Mesendoderm (in vitro differentiated cells): ENCODE measurements around the gene OSBPL10.
"Not testable (repeated sequence)": the region's sequence is repeated elsewhere in the genome, so short reads cannot be mapped to it uniquely, and the experiment has no call there.

ENCODE experiments used
- DNase-seq: peaks from one replicate; pipeline ENCODE4 v3.0.0; 2013
- H2AK5ac ChIP-seq: 2 replicates; pipeline ENCODE4 v1.6.1; 2013; ENCODE audit warnings: low read length, inconsistent platforms
- H2BK120ac ChIP-seq: 2 replicates; pipeline ENCODE4 v1.6.1; 2013; ENCODE audit warnings: low read depth, mild to moderate bottlenecking, low read length, moderate library complexity, mixed read lengths
- H2BK15ac ChIP-seq: replicated peaks from 2 replicates; pipeline ENCODE4 v1.6.1; 2013; ENCODE audit warnings: low read depth, mild to moderate bottlenecking, moderate library complexity
- H2BK5ac ChIP-seq: 2 replicates; pipeline ENCODE4 v1.6.1; 2013; ENCODE audit warnings: low read length, inconsistent platforms
- H3K18ac ChIP-seq: 2 replicates; pipeline ENCODE4 v1.6.1; 2013; ENCODE audit warnings: mild to moderate bottlenecking, low read length, mixed read lengths
- H3K23ac ChIP-seq: one replicate; pipeline ENCODE4 v1.6.1; 2013; ENCODE audit warnings: low read length
- H3K27ac ChIP-seq: 2 replicates; pipeline ENCODE4 v1.5.1; 2013; ENCODE audit warnings: low read depth, mild to moderate bottlenecking, inconsistent platforms, low read length, moderate library complexity
- H3K27me3 ChIP-seq: 2 replicates; pipeline ENCODE4 v1.6.1; 2013; ENCODE audit warnings: low read length, control low read depth, mild to moderate bottlenecking, inconsistent platforms; ENCODE audit not compliant: insufficient read depth, poor library complexity
- H3K36me3 ChIP-seq: 2 replicates; pipeline ENCODE4 v1.6.1; 2013; ENCODE audit warnings: low read length, inconsistent platforms; ENCODE audit not compliant: control insufficient read depth, insufficient read depth
- H3K4ac ChIP-seq: one replicate; pipeline ENCODE4 v1.6.1; 2013; ENCODE audit warnings: low read depth, mild to moderate bottlenecking, low read length, moderate library complexity
- H3K4me1 ChIP-seq: 2 replicates; pipeline ENCODE4 v1.6.1; 2013; ENCODE audit warnings: low read depth, low read length, inconsistent platforms; ENCODE audit not compliant: control insufficient read depth
- H3K4me2 ChIP-seq: 2 replicates; pipeline ENCODE4 v1.6.1; 2013; ENCODE audit warnings: low read length
- H3K4me3 ChIP-seq: 2 replicates; pipeline ENCODE4 v1.5.1; 2013; ENCODE audit warnings: mild to moderate bottlenecking, low read length
- H3K56ac ChIP-seq: one replicate; pipeline ENCODE4 v1.6.1; 2013; ENCODE audit warnings: low read length
- H3K79me1 ChIP-seq: 2 replicates; pipeline ENCODE4 v1.6.1; 2013; ENCODE audit warnings: low read length, inconsistent platforms
- H3K79me2 ChIP-seq: 2 replicates; pipeline ENCODE4 v1.6.1; 2013; ENCODE audit warnings: mild to moderate bottlenecking, low read length; ENCODE audit not compliant: control insufficient read depth, insufficient read depth
- H3K9ac ChIP-seq: 2 replicates; pipeline ENCODE4 v1.6.1; 2013; ENCODE audit warnings: low read length, inconsistent platforms
- H4K5ac ChIP-seq: one replicate; pipeline ENCODE4 v1.6.1; 2013; ENCODE audit warnings: low read length
- H4K8ac ChIP-seq: one replicate; pipeline ENCODE4 v1.6.1; 2013; ENCODE audit warnings: low read depth, mild to moderate bottlenecking, control low read depth, low read length, moderate library complexity
- whole genome bisulfite sequencing: extraction: QIAGEN DNeasy Blood & Tissue Kit; methylation state at CpG from one replicate; pipeline ENCODE4 v1.1.7; 2013; ENCODE audit warnings: low lambda C conversion rate, missing lambda C conversion rate; ENCODE audit not compliant: insufficient coverage; ENCODE audit errors: extremely low coverage; 5-methylcytosine and 5-hydroxymethylcytosine counted together

Gene OSBPL10

DNA sequence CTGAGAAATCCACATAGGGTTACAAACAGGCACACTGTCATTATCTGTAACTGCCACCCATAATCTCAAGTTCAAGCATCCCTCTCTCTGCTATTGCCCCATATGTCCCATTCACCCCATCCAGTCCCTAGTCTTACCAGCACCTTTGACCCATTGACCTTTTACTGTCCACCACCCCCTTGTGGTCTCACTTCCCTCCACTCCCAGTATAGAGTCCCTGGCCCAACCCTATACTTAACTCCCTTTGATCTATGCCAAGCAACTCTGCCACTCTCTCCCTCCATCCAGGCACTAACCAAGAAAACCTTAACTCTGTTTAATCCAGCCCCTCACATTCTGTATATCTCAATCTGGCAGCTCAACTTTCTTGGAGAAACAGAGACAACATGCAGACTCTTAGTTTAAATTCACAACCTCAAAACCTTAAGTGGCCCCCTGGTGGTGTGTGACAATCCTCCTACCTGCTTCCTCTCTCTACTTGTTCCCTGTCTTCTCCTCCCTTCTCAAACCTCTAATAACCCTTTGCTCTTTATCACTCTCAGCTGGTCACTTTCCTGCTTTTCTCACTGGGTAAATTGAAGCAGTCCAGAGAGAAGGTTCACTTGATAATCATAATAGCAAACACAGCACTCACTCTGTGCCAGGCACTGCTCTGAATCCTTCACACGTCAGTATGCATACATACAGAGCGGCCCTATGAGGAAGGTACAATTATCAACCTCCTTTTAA, 285.6 kb downstream of the OSBPL10 start:
- no peak overlapping the region for H2BK120ac ChIP-seq
- no peak overlapping the region for H3K4me3 ChIP-seq
- H3K4ac ChIP-seq = no peak overlapping the region
- no peaks in the 10 kb centered on the region for H3K79me2 ChIP-seq
- WGBS = no CpG with 5 or more reads among the region's 2 CpGs
- H3K9ac ChIP-seq = no peak overlapping the region
- H3K36me3 ChIP-seq = no peaks in the 10 kb centered on the region
- peak overlapping the region; percentile 35 for H3K27ac ChIP-seq
- no peak overlapping the region for H4K5ac ChIP-seq
- peak overlapping the region; percentile 68 for H3K56ac ChIP-seq
- H3K4me2 ChIP-seq = no peak overlapping the region
- no peaks in the 10 kb centered on the region for H3K79me1 ChIP-seq
- H2BK5ac ChIP-seq = peak overlapping the region; percentile 48
- H3K4me1 ChIP-seq = peaks cover 9% of the 10 kb centered on the region
- no peak overlapping the region for H3K23ac ChIP-seq
- peak; percentile 92 for DNase-seq
- H2BK15ac ChIP-seq = no peak overlapping the region
- H3K18ac ChIP-seq = no peak overlapping the region
- H2AK5ac ChIP-seq = peak overlapping the region; percentile 56
- H4K8ac ChIP-seq = no peak overlapping the region
- no peaks in the 10 kb centered on the region for H3K27me3 ChIP-seq

- H3K79me1 ChIP-seq = no peaks in the 10 kb centered on the region
- no peaks in the 10 kb centered on the region for H3K27me3 ChIP-seq
- H3K27ac ChIP-seq = no peak overlapping the region
- no peak overlapping the region for H2BK120ac ChIP-seq
- H3K4ac ChIP-seq = no peak overlapping the region
- H3K79me2 ChIP-seq = no peaks in the 10 kb centered on the region
- H2BK15ac ChIP-seq = no peak overlapping the region
- peaks cover 9% of the 10 kb centered on the region for H3K4me1 ChIP-seq
- no CpG with 5 or more reads among the region's 5 CpGs for WGBS
- no peak overlapping the region for H3K4me2 ChIP-seq
- DNase-seq = no peak
- no peak overlapping the region for H3K4me3 ChIP-seq
- no peak overlapping the region for H2BK5ac ChIP-seq
- H3K9ac ChIP-seq = no peak overlapping the region
- H3K36me3 ChIP-seq = no peaks in the 10 kb centered on the region
- no peak overlapping the region for H4K5ac ChIP-seq
- no peak overlapping the region for H3K18ac ChIP-seq
- H3K56ac ChIP-seq = no peak overlapping the region
- H2AK5ac ChIP-seq = no peak overlapping the region
- H3K23ac ChIP-seq = no peak overlapping the region
- no peak overlapping the region for H4K8ac ChIP-seq
Observed at GRCh38 chr3:31693346-31693745, 287.7 kb downstream of the OSBPL10 start.

- Histone ChIP-seq H3K9ac (no peak overlapping the region), H4K5ac (no peak overlapping the region), H4K8ac (no peak overlapping the region), H2BK15ac (no peak overlapping the region), H2AK5ac (no peak overlapping the region), H3K4me1 (peaks cover 9% of the 10 kb centered on the region), H3K27me3 (no peaks in the 10 kb centered on the region), H3K79me1 (no peaks in the 10 kb centered on the region), H3K23ac (no peak overlapping the region), H3K56ac (no peak overlapping the region), H2BK5ac (no peak overlapping the region), H3K79me2 (no peaks in the 10 kb centered on the region), H3K18ac (no peak overlapping the region), H3K36me3 (no peaks in the 10 kb centered on the region), H3K27ac (no peak overlapping the region), H3K4me3 (no peak overlapping the region), H3K4me2 (no peak overlapping the region), H3K4ac (no peak overlapping the region), H2BK120ac (no peak overlapping the region)
- DNase-seq = peak; percentile 63
- WGBS = no CpG with 5 or more reads among the region's 5 CpGs
Observed at GRCh38 chr3:31692751-31693150, 288.3 kb downstream of the OSBPL10 start.

DNA sequence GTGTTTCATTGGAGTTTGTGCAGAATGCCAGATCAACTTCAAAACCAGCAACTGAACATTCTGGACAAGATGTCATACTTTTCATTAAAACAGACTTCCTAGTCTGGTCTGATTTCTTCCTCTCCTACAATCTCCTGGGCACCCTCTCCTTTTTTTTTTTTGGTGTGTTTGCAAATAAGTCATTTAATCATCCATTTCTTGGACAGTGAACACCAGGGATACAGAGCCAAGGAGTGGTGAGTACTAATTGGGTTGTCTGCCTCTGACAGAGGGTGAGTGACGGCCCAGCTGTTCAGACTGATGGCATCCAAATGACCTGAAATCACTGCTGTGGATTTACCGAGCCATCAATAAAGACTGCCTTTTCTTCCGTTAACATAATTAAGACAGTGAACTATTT, 290.3 kb downstream of the OSBPL10 start:
- WGBS = no CpG with 5 or more reads among the region's 3 CpGs

DNA sequence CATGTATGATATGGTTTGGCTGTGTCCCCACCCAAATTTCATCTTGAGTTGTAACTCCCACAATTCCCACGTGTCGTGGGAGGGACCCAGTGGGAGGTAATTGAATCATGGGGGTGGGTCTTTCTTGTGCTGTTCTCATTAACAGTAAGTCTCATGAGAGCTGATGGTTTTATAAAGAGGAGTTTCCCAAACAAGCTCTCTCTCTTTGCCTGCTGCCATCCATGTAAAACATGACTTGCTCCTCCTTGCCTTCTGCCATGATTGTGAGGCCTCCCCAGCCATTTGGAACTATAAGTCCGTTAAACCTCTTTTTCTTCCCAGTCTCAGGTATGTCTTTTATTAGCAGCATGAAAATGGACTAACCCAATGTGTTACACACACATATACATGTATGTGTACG, 291.5 kb downstream of the OSBPL10 start:
- H3K9ac ChIP-seq, H4K8ac ChIP-seq, H2BK5ac ChIP-seq, H3K79me2 ChIP-seq, H3K4me2 ChIP-seq, H3K4me1 ChIP-seq, H3K4ac ChIP-seq, DNase-seq, H3K36me3 ChIP-seq, H4K5ac ChIP-seq, H3K27me3 ChIP-seq, H2AK5ac ChIP-seq, H3K4me3 ChIP-seq, H3K23ac ChIP-seq, H3K27ac ChIP-seq, H3K56ac ChIP-seq, H3K18ac ChIP-seq, H2BK15ac ChIP-seq, H3K79me1 ChIP-seq, H2BK120ac ChIP-seq: not testable (repeated sequence)
- no CpG with 5 or more reads among the region's 4 CpGs for WGBS

More for the DNA sequence above, 290.3 kb downstream of the OSBPL10 start:
- no peaks in the 10 kb centered on the region for H3K36me3 ChIP-seq
- H3K4me1 ChIP-seq = peaks cover 5% of the 10 kb centered on the region
- H3K27me3 ChIP-seq = no peaks in the 10 kb centered on the region
- H2BK120ac ChIP-seq = no peak overlapping the region
- no peak overlapping the region for H3K4me3 ChIP-seq
- no peak overlapping the region for H3K4ac ChIP-seq
- no peak overlapping the region for H2BK5ac ChIP-seq
- no peak for DNase-seq
- H3K27ac ChIP-seq = no peak overlapping the region
- H3K4me2 ChIP-seq = no peak overlapping the region
- H3K9ac ChIP-seq = no peak overlapping the region
- no peak overlapping the region for H3K23ac ChIP-seq
- H4K8ac ChIP-seq = no peak overlapping the region
- H3K79me2 ChIP-seq = no peaks in the 10 kb centered on the region
- H3K79me1 ChIP-seq = no peaks in the 10 kb centered on the region
- H2AK5ac ChIP-seq = no peak overlapping the region
- no peak overlapping the region for H2BK15ac ChIP-seq
- no peak overlapping the region for H4K5ac ChIP-seq
- no peak overlapping the region for H3K56ac ChIP-seq
- H3K18ac ChIP-seq = no peak overlapping the region

GRCh38 chr3:31688984-31689383, 292.1 kb downstream of the OSBPL10 start:
- Histone ChIP-seq H3K4me1 (no peaks in the 10 kb centered on the region), H3K9ac (no peak overlapping the region), H3K18ac (no peak overlapping the region), H4K5ac (no peak overlapping the region), H2BK15ac (no peak overlapping the region), H3K79me1 (no peaks in the 10 kb centered on the region), H2BK120ac (no peak overlapping the region), H2BK5ac (no peak overlapping the region), H2AK5ac (no peak overlapping the region), H3K79me2 (no peaks in the 10 kb centered on the region), H3K23ac (no peak overlapping the region), H3K27ac (no peak overlapping the region), H3K4me3 (no peak overlapping the region), H3K56ac (no peak overlapping the region), H4K8ac (no peak overlapping the region), H3K4me2 (no peak overlapping the region), H3K4ac (no peak overlapping the region), H3K27me3 (no peaks in the 10 kb centered on the region), H3K36me3 (no peaks in the 10 kb centered on the region)
- WGBS = no CpG with 5 or more reads among the region's 1 CpG
- DNase-seq = no peak
